Esophagus muscularis mucosa (tissue), 4 donors: ENCODE data around the gene UBQLNL. TPM values are rescaled to one million over a fixed set of nuclear protein-coding genes. Genes with fewer than 3 reads are reported as not detected.

ENCODE experiments used
- DNase-seq: peaks from one replicate; pipeline ENCODE4 v3.0.0-alpha.2; 2017; ENCODE audit errors: extremely low spot score
- H3K27ac ChIP-seq, 4 donors: fragments of 200-600 bp; sonication (generic); replicated peaks in 1 of 4; 1 replicate in 3 of 4; 2 replicates in 1 of 4; pipeline ENCODE4 v1.5.1; 2016 to 2019; ENCODE audit warnings: mild to moderate bottlenecking in 1 of 4
- H3K27me3 ChIP-seq, 4 donors: fragments of 200-600 bp; sonication (generic); one replicate each; pipeline versions ENCODE4 v1.5.1 to v1.6.0; 2016 to 2019
- H3K36me3 ChIP-seq, 4 donors: fragments of 200-600 bp; sonication (generic); one replicate each; pipeline ENCODE4 v1.5.1; 2016 to 2019
- H3K4me1 ChIP-seq, 4 donors: fragments of 200-600 bp; sonication (generic); one replicate each; pipeline ENCODE4 v1.5.1; 2016 to 2019
- H3K4me3 ChIP-seq, 4 donors: fragments of 200-600 bp; sonication (generic); 1 replicate in 2 of 4; 2 replicates in 2 of 4; pipeline ENCODE4 v1.5.1; 2016 to 2019; ENCODE audit warnings: mild to moderate bottlenecking in 4 of 4, moderate library complexity in 1 of 4
- H3K9me3 ChIP-seq, 4 donors: fragments of 200-600 bp; sonication (generic); 1 replicate in 3 of 4; 2 replicates in 1 of 4; pipeline ENCODE4 v1.5.1; 2016 to 2019
- CTCF ChIP-seq, 3 experiments: fragments of 200-600 bp in 2 of 3; fragments of 450-650 bp in 1 of 3; sonication (generic) in 2 of 3; IDR thresholded peaks; one replicate each; pipeline ENCODE4 v1.5.1; 2017 to 2019; ENCODE audit warnings: antibody characterized with exemption in 3 of 3, mild to moderate bottlenecking in 2 of 3, moderate library complexity in 1 of 3
- EP300 ChIP-seq: sonication (generic); formaldehyde crosslinking; IDR thresholded peaks from one replicate; pipeline ENCODE4 v1.6.1; 2017; ENCODE audit warnings: antibody characterized with exemption
- POLR2A ChIP-seq: fragments of 450-650 bp; IDR thresholded peaks from one replicate; pipeline ENCODE4 v1.6.1; 2017; ENCODE audit warnings: antibody characterized with exemption, moderate library complexity, mild to moderate bottlenecking, low read depth
- POLR2AphosphoS5 ChIP-seq, 2 donors: sonication (generic); formaldehyde crosslinking; IDR thresholded peaks; one replicate each; pipeline ENCODE4 v1.6.1; 2017; ENCODE audit warnings: antibody characterized with exemption in 2 of 2
- WGBS: methylation state at CpG from one replicate; pipeline ENCODE4 v1.1.5; 2018; 5-methylcytosine and 5-hydroxymethylcytosine counted together
- intact Hi-C: fragments of 100-400 bp; cut with DNase I; formaldehyde crosslinking; loops from one replicate; pipeline ENCODE4 v1.15.1; 2023
- total RNA-seq, 4 donors: library from RNA; depleted of rRNA; stranded (reverse); fragments of >200 nt; gene quantifications; one replicate each; pipeline versions ENCODE4 v1.1.0 to v1.2.1, GENCODE V29; 2016

Gene UBQLNL
- total RNA-seq, 4 donors from 2014 or later = 0.19 to 0.46 (median 0.42) TPM; not detected in 1

DNA sequence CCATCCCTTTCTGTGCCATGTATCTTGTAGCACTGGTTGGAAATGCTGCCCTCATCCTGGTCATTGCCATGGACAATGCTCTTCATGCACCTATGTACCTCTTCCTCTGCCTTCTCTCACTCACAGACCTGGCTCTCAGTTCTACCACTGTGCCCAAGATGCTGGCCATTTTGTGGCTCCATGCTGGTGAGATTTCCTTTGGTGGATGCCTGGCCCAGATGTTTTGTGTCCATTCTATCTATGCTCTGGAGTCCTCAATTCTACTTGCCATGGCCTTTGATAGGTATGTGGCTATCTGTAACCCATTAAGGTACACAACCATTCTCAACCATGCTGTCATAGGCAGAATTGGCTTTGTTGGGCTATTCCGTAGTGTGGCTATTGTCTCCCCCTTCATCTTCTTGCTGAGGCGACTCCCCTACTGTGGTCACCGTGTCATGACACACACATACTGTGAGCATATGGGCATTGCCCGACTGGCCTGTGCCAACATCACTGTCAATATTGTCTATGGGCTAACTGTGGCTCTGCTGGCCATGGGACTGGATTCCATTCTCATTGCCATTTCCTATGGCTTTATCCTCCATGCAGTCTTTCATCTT, 27.6 kb downstream of the UBQLNL start:
- intact Hi-C loops = no loop called here
- no peak overlapping the region for H3K27ac ChIP-seq
- WGBS = 77% methylated on average over 4 of the region's 4 CpGs
- H3K4me1 ChIP-seq = no peaks in the 10 kb centered on the region
- no peak for DNase-seq
- TF ChIP-seq EP300 = no peak
- TF ChIP-seq POLR2AphosphoS5 (IDR thresholded peaks at IDR 0.05) = no peak
- TF ChIP-seq POLR2A = no peak
- TF ChIP-seq CTCF (IDR thresholded peaks at IDR 0.05) = no peak
- H3K27me3 ChIP-seq = no peaks in the 10 kb centered on the region
- no peak overlapping the region for H3K4me3 ChIP-seq
- no peaks in the 10 kb centered on the region for H3K9me3 ChIP-seq
- no peaks in the 10 kb centered on the region for H3K36me3 ChIP-seq

DNA sequence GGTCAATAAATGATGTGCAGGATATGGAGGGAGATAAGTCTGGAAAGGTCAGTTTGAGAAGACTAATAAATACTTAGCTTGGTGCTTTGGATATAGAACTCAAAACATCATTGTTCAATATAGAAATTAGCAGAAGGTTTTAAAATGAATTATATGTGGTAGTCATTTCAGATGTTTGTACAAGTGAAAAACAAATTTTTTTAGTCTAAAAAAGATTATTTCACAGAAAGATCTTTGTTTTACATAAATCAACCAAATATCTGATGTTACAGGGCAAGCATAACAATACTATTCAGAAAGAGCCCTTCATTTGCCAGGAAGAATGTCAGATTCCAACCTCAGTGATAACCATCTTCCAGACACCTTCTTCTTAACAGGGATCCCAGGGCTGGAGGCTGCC, 28.1 kb downstream of the UBQLNL start, which contains the start of gene OR52D1:
TSS of gene OR52D1 (plus strand) at position 301 of the 400 bp plus-strand sequence. CDS start at position 323, 22 bp downstream.
- no peak for DNase-seq
- intact Hi-C loops = no loop called here
- no peaks in the 10 kb centered on the region for H3K9me3 ChIP-seq

DNA sequence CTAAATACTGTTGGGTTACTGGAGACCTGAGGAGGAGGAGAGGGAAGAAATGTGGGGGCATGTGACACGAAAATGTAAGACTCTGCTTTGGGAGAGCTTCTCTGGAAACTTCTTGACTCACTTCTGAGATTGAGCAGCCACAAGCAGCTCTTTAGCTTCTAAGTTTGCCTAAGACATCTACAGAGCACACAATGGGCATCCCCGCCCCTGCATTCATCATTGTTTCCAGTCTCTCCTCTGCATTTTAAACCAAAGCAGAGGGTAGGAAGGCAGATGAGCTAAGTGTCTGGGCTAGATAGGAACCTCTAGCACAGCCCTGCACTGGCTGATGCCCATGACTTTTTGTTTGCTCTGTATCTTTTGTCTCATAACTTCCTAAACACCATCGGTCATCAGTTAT, 30.1 kb downstream of the UBQLNL start:
- no peak overlapping the region for H3K27ac ChIP-seq
- no peaks in the 10 kb centered on the region for H3K4me1 ChIP-seq
- 81% methylated on average over 3 of the region's 3 CpGs for WGBS
- intact Hi-C loops = no loop called here
- H3K36me3 ChIP-seq = no peaks in the 10 kb centered on the region
- TF ChIP-seq EP300 (no peak), POLR2A (no peak)
- no peaks in the 10 kb centered on the region for H3K27me3 ChIP-seq
- H3K9me3 ChIP-seq = no peaks in the 10 kb centered on the region
- DNase-seq = no peak
- H3K4me3 ChIP-seq = no peak overlapping the region

More for the DNA sequence above, 28.1 kb downstream of the UBQLNL start, which contains the start of gene OR52D1:
- Histone ChIP-seq H3K4me3 (no peak within 1 kb of the TSS), H3K27ac (no peak within 1 kb of the TSS), H3K36me3 (no peaks in the 10 kb centered on the region), H3K4me1 (no peaks in the 10 kb centered on the region), H3K27me3 (no peaks in the 10 kb centered on the region)
- TF ChIP-seq EP300 (no peak), CTCF (IDR thresholded peaks at IDR 0.05) (no peak), POLR2AphosphoS5 (IDR thresholded peaks at IDR 0.05) (no peak), POLR2A (no peak)

- WGBS = 90% methylated on average over 3 of the region's 3 CpGs
- DNase-seq = no peak
- no peak overlapping the region for H3K27ac ChIP-seq
- H3K27me3 ChIP-seq = no peaks in the 10 kb centered on the region
- no peaks in the 10 kb centered on the region for H3K36me3 ChIP-seq
- H3K4me3 ChIP-seq = no peak overlapping the region
- no peaks in the 10 kb centered on the region for H3K9me3 ChIP-seq
- no peak for TF ChIP-seq POLR2A
- no peak for TF ChIP-seq POLR2AphosphoS5 (IDR thresholded peaks at IDR 0.05)
- TF ChIP-seq CTCF (IDR thresholded peaks at IDR 0.05) = no peak
- no peak for TF ChIP-seq EP300
- H3K4me1 ChIP-seq = no peaks in the 10 kb centered on the region
- intact Hi-C loops = no loop called here
These were observed 30.5 kb downstream of the UBQLNL start for GRCh38 chr11:5486003-5486402.

GRCh38 chr11:5476186-5476819, 40.2 kb downstream of the UBQLNL start:
- Histone ChIP-seq H3K27ac (no peak overlapping the region), H3K36me3 (no peaks in the 10 kb centered on the region), H3K27me3 (no peaks in the 10 kb centered on the region), H3K4me1 (no peaks in the 10 kb centered on the region), H3K9me3 (no peaks in the 10 kb centered on the region), H3K4me3 (no peak overlapping the region)
- WGBS = 47% methylated on average over 2 of the region's 2 CpGs
- no peak for DNase-seq
- TF ChIP-seq POLR2AphosphoS5 (IDR thresholded peaks at IDR 0.05) = no peak
- TF ChIP-seq EP300 = no peak
- TF ChIP-seq CTCF (IDR thresholded peaks at IDR 0.05) = peak; percentile 60 to 77 (median 62)
- intact Hi-C loops = loop anchor here (1.0 kb wide), 1 partner anchor 332 kb away; the partner anchor contains the start of gene OR52N2
